Effector memory CD8-positive, alpha-beta T cell (primary cell): ENCODE data around the gene SYNE1.

Source experiments
- ATAC-seq: fragments of 150-1000 bp; cut with Tn5 transposase; replicated peaks from 2 replicates; pipeline ENCODE4 v1.10.0; 2021; ENCODE audit warnings: mild to moderate bottlenecking, moderate library complexity
- DNase-seq, 3 experiments: peaks; one replicate each; pipeline ENCODE4 v3.0.0; 2021
- H3K27ac Mint-ChIP-seq, 2 donors: one replicate each; pipeline ENCODE4 v1.8.0; 2022; ENCODE audit warnings: mild to moderate bottlenecking in 2 of 2, mixed read lengths in 2 of 2, moderate library complexity in 2 of 2
- H3K27me3 Mint-ChIP-seq, 2 donors: one replicate each; pipeline ENCODE4 v1.8.0; 2022; ENCODE audit warnings: mixed read lengths in 2 of 2
- H3K36me3 Mint-ChIP-seq: one replicate; pipeline ENCODE4 v1.8.0; 2022; ENCODE audit warnings: mild to moderate bottlenecking, moderate library complexity, mixed read lengths; ENCODE audit not compliant: insufficient read depth
- H3K4me1 Mint-ChIP-seq, 2 donors: one replicate each; pipeline ENCODE4 v1.8.0; 2022; ENCODE audit warnings: low read depth in 2 of 2, mixed read lengths in 2 of 2
- H3K4me3 Mint-ChIP-seq, 2 donors: one replicate each; pipeline ENCODE4 v1.8.0; 2022; ENCODE audit warnings: mild to moderate bottlenecking in 2 of 2, mixed read lengths in 2 of 2, moderate library complexity in 2 of 2
- H3K9me3 Mint-ChIP-seq, 2 donors: one replicate each; pipeline ENCODE4 v1.8.0; 2022; ENCODE audit warnings: mixed read lengths in 2 of 2

Gene SYNE1

DNA sequence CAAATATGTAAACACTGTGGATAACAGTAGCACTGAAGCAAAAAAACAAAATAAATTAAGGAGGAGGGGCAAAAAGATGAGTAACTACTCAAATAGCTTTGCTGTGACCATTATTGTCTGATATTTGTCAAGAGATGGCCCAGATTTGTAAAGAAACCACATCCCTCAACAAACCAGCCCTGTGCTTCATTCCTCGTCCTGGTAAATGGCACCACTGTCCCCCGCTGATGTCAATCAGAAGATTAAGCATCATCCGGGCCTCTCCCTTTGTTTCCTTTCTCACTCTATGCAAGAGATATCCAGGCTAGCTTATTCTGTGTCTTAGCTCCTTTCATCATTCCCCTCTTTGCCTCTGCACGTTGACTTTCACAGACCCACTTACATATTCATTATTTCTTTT, 259.0 kb downstream of the SYNE1 start:
- Mint-ChIP-seq H3K36me3 (peaks cover 17% of the 10 kb centered on the region), H3K4me1 (peaks cover 8 to 13% of the 10 kb centered on the region in 2 donors), H3K27me3 (no peaks in the 10 kb centered on the region), H3K4me3 (no peak overlapping the region), H3K27ac (no peak overlapping the region), H3K9me3 (no peaks in the 10 kb centered on the region)
- DNase-seq (no peak), ATAC-seq (peak; percentile 26)

DNA sequence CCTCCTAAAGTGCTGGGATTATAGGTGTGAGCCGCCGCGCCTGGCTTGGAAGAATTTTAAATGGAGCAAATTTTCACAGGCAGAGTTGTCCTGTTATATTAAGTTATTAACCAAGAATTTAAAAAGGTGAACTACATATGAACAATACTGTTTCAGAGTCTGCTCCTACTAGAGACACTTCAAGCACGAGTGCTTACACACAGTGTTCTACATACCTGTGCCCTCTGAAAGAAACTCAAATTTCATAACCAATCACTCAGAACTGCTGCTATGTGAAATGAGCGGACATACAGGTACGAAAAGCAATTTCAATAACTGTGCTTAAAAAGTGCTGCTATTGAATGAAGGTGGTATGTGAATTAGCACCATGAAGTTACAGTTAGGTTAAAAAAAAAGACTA, 262.0 kb downstream of the SYNE1 start:
- peaks cover 4 to 21% of the 10 kb centered on the region in 2 donors for H3K4me1 Mint-ChIP-seq
- ATAC-seq, result no peak
- H3K27me3 Mint-ChIP-seq, result no peaks in the 10 kb centered on the region
- H3K27ac Mint-ChIP-seq, result no peak overlapping the region
- H3K4me3 Mint-ChIP-seq, result no peak overlapping the region
- no peak for DNase-seq
- H3K36me3 Mint-ChIP-seq, result peaks cover 18% of the 10 kb centered on the region
- H3K9me3 Mint-ChIP-seq, result no peaks in the 10 kb centered on the region

GRCh38 chr6:152372945-152373344, 264.2 kb downstream of the SYNE1 start:
- Mint-ChIP-seq H3K4me3 (no peak overlapping the region), H3K27me3 (no peaks in the 10 kb centered on the region), H3K4me1 (peaks cover 0 to 12% of the 10 kb centered on the region in 2 donors), H3K36me3 (peaks cover 27% of the 10 kb centered on the region), H3K27ac (peak overlapping the region in 1 of 2 donors; percentile 89), H3K9me3 (no peaks in the 10 kb centered on the region)
- no peak for DNase-seq
- no peak for ATAC-seq

DNA sequence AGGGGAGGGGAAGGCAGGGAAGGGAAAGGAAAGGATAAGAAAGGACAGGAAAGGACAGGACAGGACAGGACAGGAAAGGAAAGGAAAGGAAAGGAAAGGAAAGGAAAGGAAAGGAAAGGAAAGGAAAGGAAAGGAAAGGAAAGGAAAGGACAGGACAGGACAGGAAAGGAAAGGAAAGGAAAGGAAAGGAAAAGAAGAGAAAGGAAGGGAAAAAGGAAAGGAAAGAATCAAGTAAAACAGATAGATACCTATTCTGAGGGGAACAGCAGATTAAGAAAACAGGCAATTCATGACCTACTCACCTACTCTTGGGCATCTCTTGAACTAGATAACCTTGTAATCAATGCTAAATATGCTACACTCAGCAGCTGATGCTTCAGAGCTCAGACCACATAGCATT, 265.4 kb downstream of the SYNE1 start:
- no peak for DNase-seq

GRCh38 chr6:152368751-152369624, 268.2 kb downstream of the SYNE1 start:
- H3K27me3 Mint-ChIP-seq, result no peaks in the 10 kb centered on the region
- H3K4me1 Mint-ChIP-seq, result peaks cover 0 to 16% of the 10 kb centered on the region in 2 donors
- H3K9me3 Mint-ChIP-seq, result no peaks in the 10 kb centered on the region
- no peak for ATAC-seq
- no peak overlapping the region for H3K27ac Mint-ChIP-seq
- H3K4me3 Mint-ChIP-seq, result no peak overlapping the region
- DNase-seq, result no peak
- peaks cover 39% of the 10 kb centered on the region for H3K36me3 Mint-ChIP-seq

More for the DNA sequence above, 265.4 kb downstream of the SYNE1 start:
- Mint-ChIP-seq H3K27me3 (no peaks in the 10 kb centered on the region), H3K4me1 (peaks cover 0 to 12% of the 10 kb centered on the region in 2 donors), H3K27ac (peak overlapping the region in 1 of 2 donors; percentile 89), H3K9me3 (no peaks in the 10 kb centered on the region), H3K36me3 (peaks cover 33% of the 10 kb centered on the region), H3K4me3 (no peak overlapping the region)
- no peak for ATAC-seq

- DNase-seq, result no peak
- no peaks in the 10 kb centered on the region for H3K9me3 Mint-ChIP-seq
- no peak for ATAC-seq
- peaks cover 35% of the 10 kb centered on the region for H3K36me3 Mint-ChIP-seq
- H3K27me3 Mint-ChIP-seq, result no peaks in the 10 kb centered on the region
- no peak overlapping the region for H3K27ac Mint-ChIP-seq
- no peak overlapping the region for H3K4me3 Mint-ChIP-seq
- H3K4me1 Mint-ChIP-seq, result peaks cover 0 to 4% of the 10 kb centered on the region in 2 donors
These were observed 272.3 kb downstream of the SYNE1 start for GRCh38 chr6:152364866-152365265.

GRCh38 chr6:152360034-152360433, 277.1 kb downstream of the SYNE1 start:
- Mint-ChIP-seq H3K4me1 (peaks cover 0 to 1% of the 10 kb centered on the region in 2 donors), H3K9me3 (no peaks in the 10 kb centered on the region), H3K27me3 (no peaks in the 10 kb centered on the region), H3K4me3 (no peak overlapping the region), H3K36me3 (peaks cover 28% of the 10 kb centered on the region), H3K27ac (no peak overlapping the region)
- ATAC-seq (no peak), DNase-seq (no peak)

GRCh38 chr6:152356662-152357061, 280.5 kb downstream of the SYNE1 start:
- no peaks in the 10 kb centered on the region for H3K27me3 Mint-ChIP-seq
- peak; percentile 32 for ATAC-seq
- no peaks in the 10 kb centered on the region for H3K9me3 Mint-ChIP-seq
- no peak for DNase-seq
- no peak overlapping the region for H3K27ac Mint-ChIP-seq
- H3K4me1 Mint-ChIP-seq, result peaks cover 0 to 1% of the 10 kb centered on the region in 2 donors
- no peak overlapping the region for H3K4me3 Mint-ChIP-seq
- H3K36me3 Mint-ChIP-seq, result peaks cover 33% of the 10 kb centered on the region

DNA sequence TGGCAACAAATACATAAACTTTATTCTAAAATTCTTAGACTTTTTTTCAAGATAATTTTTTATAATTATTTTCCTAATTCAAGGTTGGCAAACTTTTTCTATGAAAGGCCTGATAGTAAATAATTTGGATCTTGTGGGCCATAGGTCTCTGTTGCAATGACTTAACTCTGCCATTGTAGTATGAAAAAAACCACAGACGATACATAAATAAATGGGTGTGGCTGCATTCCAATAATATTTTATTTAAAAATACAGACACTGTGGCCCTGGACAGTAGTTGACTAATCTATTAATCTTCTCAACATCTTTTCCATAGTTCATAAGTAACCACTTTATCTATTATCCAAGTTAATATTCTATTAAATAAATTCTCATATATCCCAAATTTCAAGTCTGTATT, 281.1 kb downstream of the SYNE1 start:
- DNase-seq (no peak), ATAC-seq (no peak)
- no peak overlapping the region for H3K4me3 Mint-ChIP-seq
- H3K9me3 Mint-ChIP-seq, result no peaks in the 10 kb centered on the region
- H3K36me3 Mint-ChIP-seq, result peaks cover 35% of the 10 kb centered on the region
- H3K27ac Mint-ChIP-seq, result no peak overlapping the region
- no peaks in the 10 kb centered on the region for H3K27me3 Mint-ChIP-seq
- H3K4me1 Mint-ChIP-seq, result peaks cover 0 to 1% of the 10 kb centered on the region in 2 donors

DNA sequence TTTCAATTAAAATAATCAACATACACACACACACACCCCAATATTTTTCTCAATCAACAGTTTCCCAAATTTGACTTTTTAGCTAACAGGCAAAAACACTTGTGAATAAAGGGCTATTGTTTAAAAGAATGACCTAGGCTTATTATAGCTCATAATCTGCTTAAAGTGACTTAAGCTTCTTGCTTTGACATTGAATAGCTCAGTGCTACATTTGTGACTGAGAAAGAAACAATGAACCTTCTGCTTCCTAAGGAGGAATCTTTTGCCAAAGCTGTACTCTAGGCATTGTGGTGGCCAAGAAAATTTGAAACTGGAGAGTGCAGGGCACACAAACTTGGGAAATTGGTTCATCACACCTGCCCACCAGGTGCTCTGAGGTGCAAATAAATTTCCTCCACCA, 282.0 kb downstream of the SYNE1 start:
- no peak for DNase-seq
- Mint-ChIP-seq H3K4me3 (no peak overlapping the region), H3K9me3 (no peaks in the 10 kb centered on the region), H3K27ac (peak overlapping the region in 1 of 2 donors; percentile 49), H3K27me3 (no peaks in the 10 kb centered on the region), H3K4me1 (peaks cover 0 to 1% of the 10 kb centered on the region in 2 donors), H3K36me3 (peaks cover 42% of the 10 kb centered on the region)
- ATAC-seq, result no peak

DNA sequence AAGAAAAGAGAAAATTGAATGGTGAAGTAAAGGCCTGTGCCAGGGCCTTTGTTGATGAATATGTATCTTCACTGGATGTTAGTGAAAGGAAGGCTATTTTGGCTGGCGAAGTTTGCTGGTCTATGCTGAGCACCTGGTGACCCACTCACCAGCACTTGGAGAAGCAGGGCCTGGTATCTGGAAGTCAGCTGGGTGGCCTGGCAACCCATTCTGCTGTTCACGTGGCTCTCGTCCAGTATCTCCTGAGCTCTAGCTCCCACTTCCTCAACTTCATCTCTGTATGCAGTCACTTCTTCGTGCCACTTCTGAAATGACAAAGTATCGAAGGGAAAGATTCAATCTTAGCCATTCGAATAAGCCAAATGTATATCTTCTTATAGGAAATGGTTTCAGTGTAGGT, 283.7 kb downstream of the SYNE1 start:
- no peak overlapping the region for H3K27ac Mint-ChIP-seq
- peaks cover 56% of the 10 kb centered on the region for H3K36me3 Mint-ChIP-seq
- DNase-seq, result no peak

GRCh38 chr6:152351742-152352141, 285.4 kb downstream of the SYNE1 start:
- H3K4me3 Mint-ChIP-seq, result no peak overlapping the region
- no peaks in the 10 kb centered on the region for H3K4me1 Mint-ChIP-seq
- H3K36me3 Mint-ChIP-seq, result peaks cover 53% of the 10 kb centered on the region
- H3K27ac Mint-ChIP-seq, result no peak overlapping the region
- H3K9me3 Mint-ChIP-seq, result no peaks in the 10 kb centered on the region
- ATAC-seq, result no peak
- DNase-seq, result no peak
- H3K27me3 Mint-ChIP-seq, result no peaks in the 10 kb centered on the region

More for the DNA sequence above, 283.7 kb downstream of the SYNE1 start:
- ATAC-seq, result no peak
- no peaks in the 10 kb centered on the region for H3K9me3 Mint-ChIP-seq
- H3K4me3 Mint-ChIP-seq, result no peak overlapping the region
- H3K4me1 Mint-ChIP-seq, result peaks cover 0 to 1% of the 10 kb centered on the region in 2 donors
- H3K27me3 Mint-ChIP-seq, result no peaks in the 10 kb centered on the region

DNA sequence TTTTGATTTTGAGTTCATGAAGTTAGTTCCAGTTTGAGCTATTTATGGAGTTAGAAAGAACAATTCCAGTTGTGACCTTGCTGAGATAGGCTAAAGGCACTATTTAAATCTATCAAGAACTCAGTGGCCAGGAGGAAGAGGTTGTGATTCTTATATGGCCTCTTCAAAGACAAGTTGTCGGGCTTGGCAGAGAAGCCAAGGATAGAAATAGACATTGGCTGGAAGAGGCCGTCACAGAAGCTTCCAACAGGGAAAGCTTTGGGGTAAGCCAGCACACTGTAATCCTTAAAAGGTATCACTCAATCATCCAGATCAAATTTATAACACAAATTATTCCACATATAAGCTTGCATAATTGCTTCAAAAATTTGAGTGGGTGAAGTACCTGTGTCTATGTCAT, 286.1 kb downstream of the SYNE1 start:
- H3K27ac Mint-ChIP-seq, result no peak overlapping the region
- DNase-seq (no peak), ATAC-seq (no peak)
- no peaks in the 10 kb centered on the region for H3K4me1 Mint-ChIP-seq
- no peaks in the 10 kb centered on the region for H3K9me3 Mint-ChIP-seq
- H3K27me3 Mint-ChIP-seq, result no peaks in the 10 kb centered on the region
- peaks cover 55% of the 10 kb centered on the region for H3K36me3 Mint-ChIP-seq
- H3K4me3 Mint-ChIP-seq, result no peak overlapping the region

DNA sequence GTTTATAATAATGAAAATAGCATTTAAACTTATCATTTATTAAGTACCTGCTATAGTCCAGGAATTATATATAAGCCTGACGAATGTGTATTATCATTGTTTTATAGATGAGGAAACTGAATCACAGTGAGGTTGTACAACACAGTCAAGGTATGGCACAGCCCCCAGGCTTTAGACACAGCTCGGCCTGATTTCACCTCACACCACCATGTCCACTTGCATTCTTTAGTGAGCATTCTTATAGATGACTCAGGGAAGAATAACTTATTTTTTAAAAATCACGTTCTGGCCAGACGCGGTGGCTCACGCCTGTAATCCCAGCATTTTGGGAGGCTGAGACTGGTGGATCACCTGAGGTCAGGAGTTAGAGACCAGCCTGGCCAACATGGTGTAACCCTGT, 289.0 kb downstream of the SYNE1 start:
- no peaks in the 10 kb centered on the region for H3K9me3 Mint-ChIP-seq
- no peaks in the 10 kb centered on the region for H3K4me1 Mint-ChIP-seq
- no peak overlapping the region for H3K27ac Mint-ChIP-seq
- DNase-seq, result no peak
- no peak overlapping the region for H3K4me3 Mint-ChIP-seq
- H3K27me3 Mint-ChIP-seq, result no peaks in the 10 kb centered on the region
- ATAC-seq, result no peak
- H3K36me3 Mint-ChIP-seq, result peaks cover 60% of the 10 kb centered on the region
